GM12872 (cell line): ENCODE measurements around the gene CFAP99.

ENCODE experiments used
- CTCF ChIP-seq: IDR thresholded peaks from 3 replicates; pipeline ENCODE4 v1.5.1; 2011; ENCODE audit warnings: low read depth, mild to moderate bottlenecking, low read length, moderate library complexity; ENCODE audit not compliant: insufficient read depth

Gene CFAP99

GRCh38 chr4:2462218-2462991, 43.6 kb downstream of the CFAP99 start:
- peak; percentile 42; the same call in 1 of the 3 replicates for TF ChIP-seq CTCF

GRCh38 chr4:2462992-2463762, 44.4 kb downstream of the CFAP99 start:
- no peak for TF ChIP-seq CTCF

GRCh38 chr4:2465032-2465431, 46.3 kb downstream of the CFAP99 start:
- TF ChIP-seq CTCF: no peak

- TF ChIP-seq CTCF: no peak
Observed at GRCh38 chr4:2468456-2469191, 49.9 kb downstream of the CFAP99 start, which contains the start of gene RNF4. TSS of gene RNF4 (plus strand) at chr4:2469106. CDS start at chr4:2490494, 21,388 bp downstream.

GRCh38 chr4:2469192-2469984, 50.6 kb downstream of the CFAP99 start:
- no peak for TF ChIP-seq CTCF

GRCh38 chr4:2470791-2471190, 52.0 kb downstream of the CFAP99 start:
- TF ChIP-seq CTCF: no peak

GRCh38 chr4:2472187-2472586, 53.4 kb downstream of the CFAP99 start:
- no peak for TF ChIP-seq CTCF
